ENCODE results near the gene CBR3. TPM values are rescaled to one million over a fixed set of nuclear protein-coding genes. Genes with fewer than 3 reads are reported as not detected.
"Not testable (repeated sequence)": the region's sequence is repeated elsewhere in the genome, so short reads cannot be mapped to it uniquely, and the experiment has no call there.

CBR3 gene
- total RNA-seq, 1 donor from 2014 or later = 4.3 TPM

GRCh38 chr21:36096398-36097290, 38.2 kb upstream of the CBR3 start:
- no peak for TF ChIP-seq CTCF (IDR thresholded peaks at IDR 0.05)
- DNase-seq = no peak
- Histone ChIP-seq H3K36me3 (no peaks in the 10 kb centered on the region), H3K4me1 (no peaks in the 10 kb centered on the region), H3K9me3 (peaks cover 5% of the 10 kb centered on the region), H3K27me3 (ENCODE audit: low read depth) (no peaks in the 10 kb centered on the region), H3K4me3 (no peak overlapping the region), H3K27ac (no peak overlapping the region)
- intact Hi-C loops (cut with DNase I) = no loop called here
- no peak for ATAC-seq

- ATAC-seq = no peak
- Histone ChIP-seq H3K4me1 (no peaks in the 10 kb centered on the region), H3K9me3 (peaks cover 5% of the 10 kb centered on the region), H3K27me3 (ENCODE audit: low read depth) (no peaks in the 10 kb centered on the region), H3K27ac (no peak overlapping the region), H3K36me3 (no peaks in the 10 kb centered on the region), H3K4me3 (no peak overlapping the region)
- intact Hi-C loops (cut with DNase I) = no loop called here
- no peak for DNase-seq
- no peak for TF ChIP-seq CTCF (IDR thresholded peaks at IDR 0.05)
These were observed 37.3 kb upstream of the CBR3 start for GRCh38 chr21:36097427-36098181.

GRCh38 chr21:36098182-36098532, 36.7 kb upstream of the CBR3 start:
- Histone ChIP-seq H3K36me3 (no peaks in the 10 kb centered on the region), H3K27me3 (ENCODE audit: low read depth) (no peaks in the 10 kb centered on the region), H3K4me3 (no peak overlapping the region), H3K9me3 (peaks cover 5% of the 10 kb centered on the region), H3K27ac (no peak overlapping the region), H3K4me1 (no peaks in the 10 kb centered on the region)
- intact Hi-C loops (cut with DNase I) = no loop called here
- ATAC-seq = no peak
- no peak for TF ChIP-seq CTCF (IDR thresholded peaks at IDR 0.05)
- DNase-seq = no peak

GRCh38 chr21:36099000-36099399, 35.9 kb upstream of the CBR3 start:
- Histone ChIP-seq H3K27ac (no peak overlapping the region), H3K36me3 (no peaks in the 10 kb centered on the region), H3K27me3 (ENCODE audit: low read depth) (no peaks in the 10 kb centered on the region), H3K4me1 (no peaks in the 10 kb centered on the region), H3K4me3 (no peak overlapping the region), H3K9me3 (peaks cover under 1% of the 10 kb centered on the region)
- ATAC-seq = no peak
- intact Hi-C loops (cut with DNase I) = no loop called here
- TF ChIP-seq CTCF (IDR thresholded peaks at IDR 0.05) = no peak
- no peak for DNase-seq

GRCh38 chr21:36099695-36100211, 35.1 kb upstream of the CBR3 start:
- H3K36me3 ChIP-seq; H3K4me3 ChIP-seq; H3K27me3 ChIP-seq (ENCODE audit: low read depth); H3K4me1 ChIP-seq; ATAC-seq; H3K27ac ChIP-seq; DNase-seq; intact Hi-C loops (cut with DNase I); H3K9me3 ChIP-seq: not testable (repeated sequence)
